ENCODE measurements around the gene RTN4. TPM values are rescaled to one million over a fixed set of nuclear protein-coding genes. Genes with fewer than 3 reads are reported as not detected.

Gene RTN4
- total RNA-seq, 1 experiment from 2014 or later = 513 TPM

DNA sequence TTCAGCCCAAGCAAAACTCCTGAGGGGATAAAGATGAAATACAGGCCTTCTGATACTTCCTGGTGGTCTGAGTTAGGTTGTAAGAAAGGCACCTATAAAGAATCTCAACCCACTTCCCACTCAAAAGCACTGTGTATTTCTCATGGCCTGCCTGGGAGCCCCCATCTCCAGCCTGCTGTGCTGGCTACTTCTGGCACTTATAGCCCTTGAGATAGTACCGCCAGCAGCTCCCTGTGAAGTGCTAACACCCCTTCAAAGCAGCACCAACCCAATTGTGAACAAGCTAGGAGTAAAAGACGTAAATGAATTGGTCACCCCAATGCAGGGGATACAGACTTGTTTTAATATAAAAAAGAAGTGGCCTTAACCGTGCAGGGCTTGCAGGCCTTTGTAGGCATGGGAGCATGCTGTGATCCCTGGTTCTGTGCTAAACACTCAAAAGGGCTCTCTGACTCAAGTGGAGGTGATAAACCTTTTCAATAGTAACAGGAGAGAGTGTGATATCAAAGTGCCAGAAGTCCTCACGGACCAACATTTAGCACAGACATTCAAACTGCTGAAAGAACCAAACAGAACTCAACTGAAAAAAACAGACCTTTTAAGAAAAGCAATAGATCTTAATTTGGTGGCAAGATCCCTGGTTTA lies 80.8 kb downstream of the RTN4 start:
- Histone ChIP-seq H3K36me3 (ENCODE audit: control insufficient read depth, insufficient read depth, low read length) (peaks cover 23% of the 10 kb centered on the region), H3K9me3 (ENCODE audit: control insufficient read depth, insufficient read depth, low read depth, low read length) (no peaks in the 10 kb centered on the region), H3K27ac (ENCODE audit: low read length) (peak overlapping the region; percentile 46), H3K4me1 (ENCODE audit: control insufficient read depth, insufficient read depth, low read length) (peaks cover 61% of the 10 kb centered on the region), H3K27me3 (ENCODE audit: control insufficient read depth, insufficient read depth, low read length) (no peaks in the 10 kb centered on the region), H3K4me3 (ENCODE audit: low read depth in 2 of 2, low read length in 2 of 2) (no peak overlapping the region)
- ChIA-PET CTCF (interaction anchor here (0.6 to 1.5 kb wide), 2 partner anchors 70 to 767 kb away, joined by 5 read pairs; no protein-coding TSS in a partner anchor), POLR2A (no interaction called here)
- ATAC-seq (no peak), DNase-seq (ENCODE audit: low read depth, low spot score) (no peak)
- in situ Hi-C loops (cut with HindIII; ENCODE audit: low pct_unique_long_range_greater_than_20kb, low sequenced_read_pairs) = no loop called here
- TF ChIP-seq TCF7L2 (IDR thresholded peaks at IDR 0.05; ENCODE audit: low read depth, low read length) = no peak
- TF ChIP-seq SIN3A (IDR thresholded peaks at IDR 0.05; ENCODE audit: borderline replicate concordance, insufficient read depth, low read depth, low read length) = no peak
- TF ChIP-seq, protein P1, sequence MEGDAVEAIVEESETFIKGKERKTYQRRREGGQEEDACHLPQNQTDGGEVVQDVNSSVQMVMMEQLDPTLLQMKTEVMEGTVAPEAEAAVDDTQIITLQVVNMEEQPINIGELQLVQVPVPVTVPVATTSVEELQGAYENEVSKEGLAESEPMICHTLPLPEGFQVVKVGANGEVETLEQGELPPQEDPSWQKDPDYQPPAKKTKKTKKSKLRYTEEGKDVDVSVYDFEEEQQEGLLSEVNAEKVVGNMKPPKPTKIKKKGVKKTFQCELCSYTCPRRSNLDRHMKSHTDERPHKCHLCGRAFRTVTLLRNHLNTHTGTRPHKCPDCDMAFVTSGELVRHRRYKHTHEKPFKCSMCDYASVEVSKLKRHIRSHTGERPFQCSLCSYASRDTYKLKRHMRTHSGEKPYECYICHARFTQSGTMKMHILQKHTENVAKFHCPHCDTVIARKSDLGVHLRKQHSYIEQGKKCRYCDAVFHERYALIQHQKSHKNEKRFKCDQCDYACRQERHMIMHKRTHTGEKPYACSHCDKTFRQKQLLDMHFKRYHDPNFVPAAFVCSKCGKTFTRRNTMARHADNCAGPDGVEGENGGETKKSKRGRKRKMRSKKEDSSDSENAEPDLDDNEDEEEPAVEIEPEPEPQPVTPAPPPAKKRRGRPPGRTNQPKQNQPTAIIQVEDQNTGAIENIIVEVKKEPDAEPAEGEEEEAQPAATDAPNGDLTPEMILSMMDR (IDR thresholded peaks at IDR 0.05) = no peak
- no peak for TF ChIP-seq POLR2AphosphoS5 (IDR thresholded peaks at IDR 0.05; ENCODE audit: low read depth, low read length)
- TF ChIP-seq, protein P2, sequence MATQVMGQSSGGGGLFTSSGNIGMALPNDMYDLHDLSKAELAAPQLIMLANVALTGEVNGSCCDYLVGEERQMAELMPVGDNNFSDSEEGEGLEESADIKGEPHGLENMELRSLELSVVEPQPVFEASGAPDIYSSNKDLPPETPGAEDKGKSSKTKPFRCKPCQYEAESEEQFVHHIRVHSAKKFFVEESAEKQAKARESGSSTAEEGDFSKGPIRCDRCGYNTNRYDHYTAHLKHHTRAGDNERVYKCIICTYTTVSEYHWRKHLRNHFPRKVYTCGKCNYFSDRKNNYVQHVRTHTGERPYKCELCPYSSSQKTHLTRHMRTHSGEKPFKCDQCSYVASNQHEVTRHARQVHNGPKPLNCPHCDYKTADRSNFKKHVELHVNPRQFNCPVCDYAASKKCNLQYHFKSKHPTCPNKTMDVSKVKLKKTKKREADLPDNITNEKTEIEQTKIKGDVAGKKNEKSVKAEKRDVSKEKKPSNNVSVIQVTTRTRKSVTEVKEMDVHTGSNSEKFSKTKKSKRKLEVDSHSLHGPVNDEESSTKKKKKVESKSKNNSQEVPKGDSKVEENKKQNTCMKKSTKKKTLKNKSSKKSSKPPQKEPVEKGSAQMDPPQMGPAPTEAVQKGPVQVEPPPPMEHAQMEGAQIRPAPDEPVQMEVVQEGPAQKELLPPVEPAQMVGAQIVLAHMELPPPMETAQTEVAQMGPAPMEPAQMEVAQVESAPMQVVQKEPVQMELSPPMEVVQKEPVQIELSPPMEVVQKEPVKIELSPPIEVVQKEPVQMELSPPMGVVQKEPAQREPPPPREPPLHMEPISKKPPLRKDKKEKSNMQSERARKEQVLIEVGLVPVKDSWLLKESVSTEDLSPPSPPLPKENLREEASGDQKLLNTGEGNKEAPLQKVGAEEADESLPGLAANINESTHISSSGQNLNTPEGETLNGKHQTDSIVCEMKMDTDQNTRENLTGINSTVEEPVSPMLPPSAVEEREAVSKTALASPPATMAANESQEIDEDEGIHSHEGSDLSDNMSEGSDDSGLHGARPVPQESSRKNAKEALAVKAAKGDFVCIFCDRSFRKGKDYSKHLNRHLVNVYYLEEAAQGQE (IDR thresholded peaks at IDR 0.05; ENCODE audit: insufficient read depth in 1 of 2, low read depth in 2 of 2, low read length in 1 of 2) = no peak
- intact Hi-C loops (cut with micrococcal nuclease; ENCODE audit: unreplicated experiment) = no loop called here
- BruUV-seq (replicated peaks) = no TSS peak

DNA sequence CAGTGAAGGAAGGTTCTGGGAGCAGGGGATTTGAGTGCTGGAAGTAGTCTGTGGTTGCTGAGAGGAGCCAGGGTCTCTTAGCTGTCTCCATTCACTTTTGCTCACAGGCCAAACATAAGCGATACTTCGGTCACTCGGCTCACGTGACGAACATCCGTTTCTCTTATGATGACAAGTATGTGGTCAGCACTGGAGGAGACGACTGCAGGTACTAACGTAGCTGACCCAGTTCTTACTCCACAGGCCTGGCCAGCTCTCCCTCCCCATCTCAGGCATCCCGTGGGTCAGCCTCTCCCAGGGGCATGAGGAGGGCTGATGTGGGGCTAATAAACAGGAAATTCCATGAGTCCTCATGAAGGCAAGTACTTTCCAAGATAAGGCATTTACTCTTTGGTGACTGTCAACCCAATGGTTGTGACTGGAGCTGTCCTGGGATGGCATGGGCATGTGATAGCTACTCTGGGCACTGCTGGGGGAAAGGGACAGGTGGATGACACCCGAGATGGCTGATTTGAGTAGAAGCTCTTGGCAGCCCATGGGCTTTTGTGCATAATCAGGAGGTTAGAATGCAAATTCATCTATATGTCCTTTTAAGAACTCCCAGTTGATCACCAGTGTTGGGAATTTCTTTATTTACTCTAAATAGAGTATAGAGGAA lies 81.6 kb downstream of the RTN4 start:
- ChIA-PET POLR2A (no interaction called here), CTCF (interaction anchor here (1.5 kb wide), 1 partner anchor 69 kb away, joined by 5 read pairs; no protein-coding TSS in a partner anchor)
- peak overlapping the region; percentile 40 for H3K27ac ChIP-seq (ENCODE audit: low read length)

More for the DNA sequence above, 81.6 kb downstream of the RTN4 start:
- Histone ChIP-seq H3K27me3 (ENCODE audit: control insufficient read depth, insufficient read depth, low read length) (no peaks in the 10 kb centered on the region), H3K4me1 (ENCODE audit: control insufficient read depth, insufficient read depth, low read length) (peaks cover 54% of the 10 kb centered on the region), H3K9me3 (ENCODE audit: control insufficient read depth, insufficient read depth, low read depth, low read length) (no peaks in the 10 kb centered on the region), H3K36me3 (ENCODE audit: control insufficient read depth, insufficient read depth, low read length) (peaks cover 20% of the 10 kb centered on the region), H3K4me3 (ENCODE audit: low read depth in 2 of 2, low read length in 2 of 2) (no peak overlapping the region)
- intact Hi-C loops (cut with micrococcal nuclease; ENCODE audit: unreplicated experiment) (no loop called here), in situ Hi-C loops (cut with HindIII; ENCODE audit: low pct_unique_long_range_greater_than_20kb, low sequenced_read_pairs) (no loop called here)
- no TSS peak for BruUV-seq (replicated peaks)
- peak; percentile 24; the same call in 1 of the 2 replicates for TF ChIP-seq POLR2AphosphoS5 (IDR thresholded peaks at IDR 0.05; ENCODE audit: low read depth, low read length)
- no peak for TF ChIP-seq TCF7L2 (IDR thresholded peaks at IDR 0.05; ENCODE audit: low read depth, low read length)
- DNase-seq (ENCODE audit: low read depth, low spot score) (no peak), ATAC-seq (peak; percentile 13; the same call in 1 of the 2 replicates)

Measured in Panc1 (cell line).